ENCODE results near the gene FRRS1. TPM values are rescaled to one million over a fixed set of nuclear protein-coding genes. Genes with fewer than 3 reads are reported as not detected.

Gene FRRS1
- polyA plus RNA-seq, 1 donor from 2014 or later = not detected

DNA sequence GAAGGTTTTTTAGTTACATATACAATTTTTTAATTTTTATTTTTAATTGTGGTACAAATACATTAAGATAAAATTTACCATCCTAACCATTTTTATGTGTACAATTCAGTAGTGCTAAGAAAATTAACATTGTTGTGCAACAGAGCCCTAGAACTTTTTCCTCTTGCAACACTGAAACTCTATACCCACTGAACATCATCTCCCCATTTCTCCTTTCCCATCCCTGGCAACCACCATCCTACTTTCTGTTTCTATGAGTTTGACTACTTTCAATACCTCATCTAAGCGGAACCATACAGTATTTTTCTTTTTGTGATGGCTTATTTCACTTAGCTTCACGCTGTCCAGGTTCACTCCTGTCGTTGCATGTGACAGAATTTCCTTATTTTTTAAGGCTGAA, 66.4 kb downstream of the FRRS1 start:
- Histone ChIP-seq H3K27ac (ENCODE audit: low read length) (no peak overlapping the region), H3K9ac (ENCODE audit: low read length) (no peak overlapping the region), H3K36me3 (ENCODE audit: insufficient read depth, low read length) (no peaks in the 10 kb centered on the region), H3F3A (ENCODE audit: insufficient read depth, low read length, poor library complexity, severe bottlenecking) (no peaks in the 10 kb centered on the region), H2AFZ (ENCODE audit: low read depth, low read length) (no peak overlapping the region), H3K9me2 (ENCODE audit: insufficient read depth, low read length) (no peaks in the 10 kb centered on the region), H3K27me3 (ENCODE audit: insufficient read depth, low read depth, low read length) (no peaks in the 10 kb centered on the region), H3K9me3 (ENCODE audit: low read length) (no peaks in the 10 kb centered on the region), H4K20me1 (ENCODE audit: insufficient read depth) (no peaks in the 10 kb centered on the region), H3K4me3 (ENCODE audit: low read length) (no peak overlapping the region), H3K4me2 (ENCODE audit: low read length) (no peak overlapping the region), H3K79me2 (replicated peaks; ENCODE audit: insufficient read depth, low read length) (no peaks in the 10 kb centered on the region)
- TF ChIP-seq RAD21 (conservative IDR thresholded peaks at IDR 0.05) (no peak), TAF1 (IDR thresholded peaks at IDR 0.05; ENCODE audit: low read depth) (no peak), POLR2AphosphoS5 (IDR thresholded peaks at IDR 0.05) (no peak), MXI1 (conservative IDR thresholded peaks at IDR 0.05; ENCODE audit: poor library complexity, severe bottlenecking) (no peak), EP300 (conservative IDR thresholded peaks at IDR 0.05; ENCODE audit: poor library complexity, severe bottlenecking) (no peak), EZH2 (IDR thresholded peaks at IDR 0.05; ENCODE audit: borderline replicate concordance, insufficient read depth, low read length, poor library complexity, severe bottlenecking) (no peak), SMC3 (conservative IDR thresholded peaks at IDR 0.05; ENCODE audit: poor library complexity) (no peak)
- TF ChIP-seq, protein P1, sequence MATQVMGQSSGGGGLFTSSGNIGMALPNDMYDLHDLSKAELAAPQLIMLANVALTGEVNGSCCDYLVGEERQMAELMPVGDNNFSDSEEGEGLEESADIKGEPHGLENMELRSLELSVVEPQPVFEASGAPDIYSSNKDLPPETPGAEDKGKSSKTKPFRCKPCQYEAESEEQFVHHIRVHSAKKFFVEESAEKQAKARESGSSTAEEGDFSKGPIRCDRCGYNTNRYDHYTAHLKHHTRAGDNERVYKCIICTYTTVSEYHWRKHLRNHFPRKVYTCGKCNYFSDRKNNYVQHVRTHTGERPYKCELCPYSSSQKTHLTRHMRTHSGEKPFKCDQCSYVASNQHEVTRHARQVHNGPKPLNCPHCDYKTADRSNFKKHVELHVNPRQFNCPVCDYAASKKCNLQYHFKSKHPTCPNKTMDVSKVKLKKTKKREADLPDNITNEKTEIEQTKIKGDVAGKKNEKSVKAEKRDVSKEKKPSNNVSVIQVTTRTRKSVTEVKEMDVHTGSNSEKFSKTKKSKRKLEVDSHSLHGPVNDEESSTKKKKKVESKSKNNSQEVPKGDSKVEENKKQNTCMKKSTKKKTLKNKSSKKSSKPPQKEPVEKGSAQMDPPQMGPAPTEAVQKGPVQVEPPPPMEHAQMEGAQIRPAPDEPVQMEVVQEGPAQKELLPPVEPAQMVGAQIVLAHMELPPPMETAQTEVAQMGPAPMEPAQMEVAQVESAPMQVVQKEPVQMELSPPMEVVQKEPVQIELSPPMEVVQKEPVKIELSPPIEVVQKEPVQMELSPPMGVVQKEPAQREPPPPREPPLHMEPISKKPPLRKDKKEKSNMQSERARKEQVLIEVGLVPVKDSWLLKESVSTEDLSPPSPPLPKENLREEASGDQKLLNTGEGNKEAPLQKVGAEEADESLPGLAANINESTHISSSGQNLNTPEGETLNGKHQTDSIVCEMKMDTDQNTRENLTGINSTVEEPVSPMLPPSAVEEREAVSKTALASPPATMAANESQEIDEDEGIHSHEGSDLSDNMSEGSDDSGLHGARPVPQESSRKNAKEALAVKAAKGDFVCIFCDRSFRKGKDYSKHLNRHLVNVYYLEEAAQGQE (IDR thresholded peaks at IDR 0.05; ENCODE audit: borderline replicate concordance) = no peak
- TF ChIP-seq, protein P2, sequence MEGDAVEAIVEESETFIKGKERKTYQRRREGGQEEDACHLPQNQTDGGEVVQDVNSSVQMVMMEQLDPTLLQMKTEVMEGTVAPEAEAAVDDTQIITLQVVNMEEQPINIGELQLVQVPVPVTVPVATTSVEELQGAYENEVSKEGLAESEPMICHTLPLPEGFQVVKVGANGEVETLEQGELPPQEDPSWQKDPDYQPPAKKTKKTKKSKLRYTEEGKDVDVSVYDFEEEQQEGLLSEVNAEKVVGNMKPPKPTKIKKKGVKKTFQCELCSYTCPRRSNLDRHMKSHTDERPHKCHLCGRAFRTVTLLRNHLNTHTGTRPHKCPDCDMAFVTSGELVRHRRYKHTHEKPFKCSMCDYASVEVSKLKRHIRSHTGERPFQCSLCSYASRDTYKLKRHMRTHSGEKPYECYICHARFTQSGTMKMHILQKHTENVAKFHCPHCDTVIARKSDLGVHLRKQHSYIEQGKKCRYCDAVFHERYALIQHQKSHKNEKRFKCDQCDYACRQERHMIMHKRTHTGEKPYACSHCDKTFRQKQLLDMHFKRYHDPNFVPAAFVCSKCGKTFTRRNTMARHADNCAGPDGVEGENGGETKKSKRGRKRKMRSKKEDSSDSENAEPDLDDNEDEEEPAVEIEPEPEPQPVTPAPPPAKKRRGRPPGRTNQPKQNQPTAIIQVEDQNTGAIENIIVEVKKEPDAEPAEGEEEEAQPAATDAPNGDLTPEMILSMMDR (IDR thresholded peaks at IDR 0.05; ENCODE audit: poor library complexity, severe bottlenecking) = no peak

DNA sequence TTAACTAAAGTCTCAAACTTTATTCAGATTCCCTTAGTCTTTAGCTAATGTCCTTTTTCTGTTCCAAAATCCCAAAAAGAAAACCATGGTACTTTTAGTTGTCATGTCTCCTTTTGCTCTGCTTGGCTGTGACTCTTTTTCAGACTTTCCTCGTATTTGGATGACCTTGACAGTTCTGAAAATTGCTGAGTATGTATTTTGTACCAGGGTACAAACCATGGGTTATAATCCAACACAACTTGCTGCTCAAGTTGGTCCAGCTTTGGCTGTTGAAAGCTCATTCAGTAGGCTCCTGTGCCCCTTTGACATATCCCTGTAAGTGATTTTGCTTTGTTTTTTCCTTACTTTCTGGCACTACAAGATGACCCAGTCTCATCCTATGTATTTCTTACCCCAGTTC, 68.9 kb downstream of the FRRS1 start:
- no peak overlapping the region for H3K4me3 ChIP-seq (ENCODE audit: low read length)
- H3F3A ChIP-seq (ENCODE audit: insufficient read depth, low read length, poor library complexity, severe bottlenecking) = no peaks in the 10 kb centered on the region
- H3K4me2 ChIP-seq (ENCODE audit: low read length) = no peak overlapping the region
- no peaks in the 10 kb centered on the region for H4K20me1 ChIP-seq (ENCODE audit: insufficient read depth)
- no peaks in the 10 kb centered on the region for H3K9me2 ChIP-seq (ENCODE audit: insufficient read depth, low read length)
- H3K9ac ChIP-seq (ENCODE audit: low read length) = no peak overlapping the region
- H3K27me3 ChIP-seq (ENCODE audit: insufficient read depth, low read depth, low read length) = no peaks in the 10 kb centered on the region
- TF ChIP-seq EP300 (conservative IDR thresholded peaks at IDR 0.05; ENCODE audit: poor library complexity, severe bottlenecking) = no peak
- H2AFZ ChIP-seq (ENCODE audit: low read depth, low read length) = no peak overlapping the region
- no peaks in the 10 kb centered on the region for H3K79me2 ChIP-seq (replicated peaks; ENCODE audit: insufficient read depth, low read length)
- no peaks in the 10 kb centered on the region for H3K36me3 ChIP-seq (ENCODE audit: insufficient read depth, low read length)
- no peaks in the 10 kb centered on the region for H3K9me3 ChIP-seq (ENCODE audit: low read length)
- H3K27ac ChIP-seq (ENCODE audit: low read length) = no peak overlapping the region

DNA sequence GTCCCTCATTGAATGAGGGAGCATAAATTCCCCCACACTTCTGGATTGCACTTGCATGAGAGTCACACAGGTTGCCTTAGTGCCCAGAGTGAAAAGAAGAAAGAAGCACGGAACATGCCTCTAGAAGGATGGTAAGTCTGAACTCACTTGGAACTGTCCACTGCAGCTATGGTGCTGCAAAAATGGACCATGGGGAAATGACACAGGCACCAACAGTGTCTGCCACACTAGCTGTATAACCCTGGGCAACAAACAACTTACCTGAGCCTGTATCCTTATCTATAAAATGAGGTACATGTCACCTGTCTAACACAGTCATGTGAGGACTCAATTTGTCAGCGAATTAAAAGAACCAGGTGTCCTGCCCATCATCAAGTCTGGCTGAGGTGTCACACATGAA, 69.8 kb downstream of the FRRS1 start:
- Histone ChIP-seq H4K20me1 (ENCODE audit: insufficient read depth) (no peaks in the 10 kb centered on the region), H3K27me3 (ENCODE audit: insufficient read depth, low read depth, low read length) (no peaks in the 10 kb centered on the region), H3K4me3 (ENCODE audit: low read length) (no peak overlapping the region), H3K9ac (ENCODE audit: low read length) (no peak overlapping the region), H3K9me3 (ENCODE audit: low read length) (no peaks in the 10 kb centered on the region), H3K36me3 (ENCODE audit: insufficient read depth, low read length) (no peaks in the 10 kb centered on the region), H2AFZ (ENCODE audit: low read depth, low read length) (no peak overlapping the region), H3F3A (ENCODE audit: insufficient read depth, low read length, poor library complexity, severe bottlenecking) (no peaks in the 10 kb centered on the region), H3K79me2 (replicated peaks; ENCODE audit: insufficient read depth, low read length) (no peaks in the 10 kb centered on the region), H3K9me2 (ENCODE audit: insufficient read depth, low read length) (no peaks in the 10 kb centered on the region), H3K27ac (ENCODE audit: low read length) (no peak overlapping the region), H3K4me2 (ENCODE audit: low read length) (no peak overlapping the region)
- TF ChIP-seq POLR2AphosphoS5 (IDR thresholded peaks at IDR 0.05) (no peak), SMC3 (conservative IDR thresholded peaks at IDR 0.05; ENCODE audit: poor library complexity) (no peak), MXI1 (conservative IDR thresholded peaks at IDR 0.05; ENCODE audit: poor library complexity, severe bottlenecking) (no peak), TAF1 (IDR thresholded peaks at IDR 0.05; ENCODE audit: low read depth) (no peak), RAD21 (conservative IDR thresholded peaks at IDR 0.05) (no peak), EP300 (conservative IDR thresholded peaks at IDR 0.05; ENCODE audit: poor library complexity, severe bottlenecking) (no peak), EZH2 (IDR thresholded peaks at IDR 0.05; ENCODE audit: borderline replicate concordance, insufficient read depth, low read length, poor library complexity, severe bottlenecking) (no peak)
- TF ChIP-seq, protein P2 (IDR thresholded peaks at IDR 0.05; ENCODE audit: poor library complexity, severe bottlenecking) = no peak
- TF ChIP-seq, protein P1 (IDR thresholded peaks at IDR 0.05; ENCODE audit: borderline replicate concordance) = no peak

Measured in neural cell (in vitro differentiated cells).